ENCODE results near the gene PAPPA2. TPM values are rescaled to one million over a fixed set of nuclear protein-coding genes. Genes with fewer than 3 reads are reported as not detected.

PAPPA2 gene
- total and polyA plus RNA-seq, 12 donors: 0.06 to 1.3 (median 0.29) TPM

DNA sequence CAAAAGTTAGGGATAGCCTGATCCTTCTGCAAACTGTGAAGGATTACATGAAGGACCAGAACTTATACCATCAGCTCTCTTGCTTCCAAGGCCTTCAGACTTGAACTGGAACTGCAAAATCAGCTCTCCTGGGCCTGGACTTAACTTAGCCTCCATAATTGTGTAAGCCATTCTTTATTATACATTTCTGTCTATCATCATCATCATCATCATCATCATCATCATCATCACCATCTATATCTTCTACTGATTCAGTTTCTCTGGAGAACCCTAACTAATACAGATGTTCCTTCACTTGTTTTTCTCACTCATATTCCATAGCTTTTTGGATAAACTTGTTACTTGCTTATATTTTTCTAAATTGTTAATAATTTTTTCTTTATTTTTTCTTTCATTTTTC lies 50.0 kb downstream of the PAPPA2 start:
- ATAC-seq (no peak), DNase-seq (no peak)
- peaks cover 0 to 3% (median 0%) of the 10 kb centered on the region in 7 donors for H3K27me3 ChIP-seq
- no peak overlapping the region for H3K4me3 ChIP-seq
- H3K9me3 ChIP-seq: no peaks in the 10 kb centered on the region
- no peak overlapping the region for H3K27ac ChIP-seq
- intact Hi-C loops (cut with DNase I): no loop called here
- TF ChIP-seq CTCF (IDR thresholded peaks at IDR 0.05): no peak
- no peaks in the 10 kb centered on the region for H3K36me3 ChIP-seq
- peaks cover 0 to 10% (median 0%) of the 10 kb centered on the region in 9 donors for H3K4me1 ChIP-seq

GRCh38 chr1:176515310-176515709 lies 52.3 kb downstream of the PAPPA2 start:
- DNase-seq (no peak), ATAC-seq (peak in 3 of 8 donors; percentile 31 to 80 (median 79))
- intact Hi-C loops (cut with DNase I): no loop called here
- 51 to 63% methylated on average over 3 of the region's 3 CpGs for WGBS, 2 donors
- Histone ChIP-seq H3K4me3 (no peak overlapping the region), H3K36me3 (no peaks in the 10 kb centered on the region), H3K27ac (no peak overlapping the region), H3K27me3 (no peaks in the 10 kb centered on the region), H3K9me3 (no peaks in the 10 kb centered on the region), H3K4me1 (peaks cover 0 to 11% (median 0%) of the 10 kb centered on the region in 9 donors)
- no peak for TF ChIP-seq CTCF (IDR thresholded peaks at IDR 0.05)

- 68 to 86% methylated on average over 4 of the region's 4 CpGs for WGBS, 2 donors
- H3K4me3 ChIP-seq: no peak overlapping the region
- intact Hi-C loops (cut with DNase I): no loop called here
- H3K36me3 ChIP-seq: no peaks in the 10 kb centered on the region
- peak overlapping the region in 2 of 10 donors; percentile 10 to 49 for H3K27ac ChIP-seq
- no peaks in the 10 kb centered on the region for H3K9me3 ChIP-seq
- peaks cover 0 to 11% (median 0%) of the 10 kb centered on the region in 9 donors for H3K4me1 ChIP-seq
- ATAC-seq: peak in 6 of 8 donors; percentile 65 to 91 (median 80)
- TF ChIP-seq CTCF (IDR thresholded peaks at IDR 0.05): no peak
- no peaks in the 10 kb centered on the region for H3K27me3 ChIP-seq
- peak in 1 of 2 donors; percentile 15 for DNase-seq
Observed at GRCh38 chr1:176517484-176517883, 54.5 kb downstream of the PAPPA2 start.

GRCh38 chr1:176521211-176521610 lies 58.2 kb downstream of the PAPPA2 start:
- Histone ChIP-seq H3K4me1 (peaks cover 0 to 11% (median 0%) of the 10 kb centered on the region in 9 donors), H3K4me3 (no peak overlapping the region), H3K36me3 (no peaks in the 10 kb centered on the region), H3K9me3 (no peaks in the 10 kb centered on the region), H3K27ac (no peak overlapping the region), H3K27me3 (no peaks in the 10 kb centered on the region)
- no peak for ATAC-seq
- intact Hi-C loops (cut with DNase I): no loop called here
- no peak for DNase-seq
- WGBS, 2 donors: 76 to 82% methylated on average over 1 of the region's 1 CpG
- TF ChIP-seq CTCF (IDR thresholded peaks at IDR 0.05): no peak
